NK-92 (cell line): ENCODE data around the gene PTEN.

ENCODE experiments used
- DNase-seq: peaks from one replicate; lab custom pipeline; 2025; ENCODE audit not compliant: unreplicated experiment; lab: John Stamatoyannopoulos, UW

Gene PTEN

GRCh38 chr10:87973635-87974034 lies 110.2 kb downstream of the PTEN start:
- DNase-seq: no peak

GRCh38 chr10:87974130-87974529 lies 110.7 kb downstream of the PTEN start:
- no peak for DNase-seq

- no peak for DNase-seq
Measured at GRCh38 chr10:87974769-87975168, 111.3 kb downstream of the PTEN start.

GRCh38 chr10:87976101-87976743 lies 112.8 kb downstream of the PTEN start:
- DNase-seq: no peak

GRCh38 chr10:87978166-87978565 lies 114.7 kb downstream of the PTEN start:
- DNase-seq: no peak

GRCh38 chr10:87979847-87980246 lies 116.4 kb downstream of the PTEN start:
- DNase-seq: no peak

GRCh38 chr10:87983716-87984115 lies 120.3 kb downstream of the PTEN start:
- DNase-seq: no peak

GRCh38 chr10:87987206-87987605 lies 123.8 kb downstream of the PTEN start:
- no peak for DNase-seq

- DNase-seq: no peak
Measured at GRCh38 chr10:87991946-87992345, 128.5 kb downstream of the PTEN start.

GRCh38 chr10:88004451-88004850 lies 141.0 kb downstream of the PTEN start:
- DNase-seq: no peak

- DNase-seq: no peak
Measured at GRCh38 chr10:88006261-88006660, 142.8 kb downstream of the PTEN start.

- no peak for DNase-seq
Measured at GRCh38 chr10:88008866-88009470, 145.5 kb downstream of the PTEN start.

GRCh38 chr10:88012641-88013040 lies 149.2 kb downstream of the PTEN start:
- DNase-seq: no peak

- DNase-seq: no peak
Measured at GRCh38 chr10:88017781-88018180, 154.4 kb downstream of the PTEN start.

- DNase-seq: no peak
Measured at GRCh38 chr10:88019753-88020152, 156.3 kb downstream of the PTEN start.
